ENCODE results near the gene PDK4. TPM values are rescaled to one million over a fixed set of nuclear protein-coding genes. Genes with fewer than 3 reads are reported as not detected.

The PDK4 gene
- total and polyA plus RNA-seq, 10 of the 15 experiments (the other 5 are each of a cell fraction or from before 2014, with no cell fraction given), result 0.03 to 0.46 TPM; not detected in 8

GRCh38 chr7:95632609-95633008 lies 36.3 kb upstream of the PDK4 start (continued):
- no peak for TF ChIP-seq RELB (IDR thresholded peaks at IDR 0.05; ENCODE audit: low read depth)

- FAIRE-seq (no peak), ATAC-seq (no peak), DNase-seq (ENCODE audit: low read depth, low spot score) (no peak)
- Histone ChIP-seq H4K20me1 (ENCODE audit: control insufficient read depth, insufficient read depth) (no peaks in the 10 kb centered on the region), H3K4me1 (ENCODE audit: control insufficient read depth, insufficient read depth, low read length) (no peaks in the 10 kb centered on the region), H3K27me3 (replicated peaks in 1 of 2; ENCODE audit: control insufficient read depth in 2 of 2, insufficient read depth in 2 of 2, low read length in 1 of 2) (no peaks in the 10 kb centered on the region), H3K27ac (ENCODE audit: control insufficient read depth, insufficient read depth) (no peak overlapping the region), H3K9me3 (replicated peaks; ENCODE audit: control insufficient read depth, insufficient read depth, low read length) (no peaks in the 10 kb centered on the region), H3K4me2 (ENCODE audit: control insufficient read depth, insufficient read depth) (no peak overlapping the region), H3K4me3 (no peak overlapping the region), H3K9ac (ENCODE audit: control insufficient read depth, insufficient read depth, low read length) (no peak overlapping the region), H2AFZ (ENCODE audit: control insufficient read depth, low read depth, low read length) (no peak overlapping the region), H3K79me2 (ENCODE audit: control insufficient read depth, insufficient read depth, low read length) (no peaks in the 10 kb centered on the region), H3K36me3 (ENCODE audit: control insufficient read depth in 2 of 2, insufficient read depth in 2 of 2, low read length in 1 of 2) (no peaks in the 10 kb centered on the region)
- RAD21 ChIA-PET (ENCODE audit: unreplicated experiment), result no interaction called here
- CTCF ChIA-PET, result interaction anchor here (1.5 kb wide), 1 partner anchor 10 kb away, joined by 3 read pairs; no protein-coding TSS in a partner anchor
- whole genome bisulfite sequencing (ENCODE audit: insufficient coverage, insufficient replicate concordance, low lambda C conversion rate, missing lambda C conversion rate), result no CpG with 5 or more reads among the region's 7 CpGs
- no peak for TF ChIP-seq CHD2 (IDR thresholded peaks at IDR 0.05; ENCODE audit: borderline replicate concordance, low read depth, low read length)
- no peak for TF ChIP-seq EGR1 (IDR thresholded peaks at IDR 0.05; ENCODE audit: borderline replicate concordance in 1 of 2, low read depth in 2 of 2, low read length in 2 of 2)
- in situ Hi-C loops (cut with MboI), result no loop called here
- SMC1A ChIA-PET (ENCODE audit: uncharacterized antibody, unreplicated experiment), result no interaction called here
- POLR2A ChIA-PET, result no interaction called here
- BruUV-seq (replicated peaks), result no TSS peak
- intact Hi-C loops (cut with micrococcal nuclease; ENCODE audit: unreplicated experiment), result no loop called here
These were observed 35.2 kb upstream of the PDK4 start for GRCh38 chr7:95631527-95631926.

Data from GM12878 (cell line).